ENCODE measurements around the gene KDM4C. TPM values are rescaled to one million over a fixed set of nuclear protein-coding genes. Genes with fewer than 3 reads are reported as not detected.

The KDM4C gene
- total RNA-seq, 1 experiment from 2014 or later, result 16.8 TPM

GRCh38 chr9:6942406-6942805, 184.6 kb downstream of the KDM4C start:
- Histone ChIP-seq H3K9me2 (ENCODE audit: insufficient read depth) (no peaks in the 10 kb centered on the region), H3K27me3 (ENCODE audit: insufficient read depth, low read length) (no peaks in the 10 kb centered on the region), H3K9me3 (ENCODE audit: control insufficient read depth in 1 of 2, insufficient read depth in 1 of 2, low read depth in 1 of 2, low read length in 2 of 2) (no peaks in the 10 kb centered on the region), H3K9ac (ENCODE audit: low read length) (no peak overlapping the region), H3K4me3 (replicated peaks in 1 of 2; ENCODE audit: low read depth in 1 of 2, low read length in 2 of 2) (no peak overlapping the region), H3K27ac (ENCODE audit: low read depth, low read length) (no peak overlapping the region), H3K79me2 (ENCODE audit: insufficient read depth, low read length) (no peaks in the 10 kb centered on the region), H3K36me3 (ENCODE audit: control insufficient read depth in 1 of 2, insufficient read depth in 2 of 2, low read length in 2 of 2) (no peaks in the 10 kb centered on the region), H3K4me2 (ENCODE audit: low read length) (no peak overlapping the region), H4K20me1 (ENCODE audit: insufficient read depth) (no peaks in the 10 kb centered on the region), H3K4me1 (ENCODE audit: control insufficient read depth in 1 of 2, insufficient read depth in 2 of 2, low read length in 2 of 2) (peaks cover 33 to 34% of the 10 kb centered on the region in 2 experiments), H2AFZ (ENCODE audit: low read depth, low read length, poor library complexity, severe bottlenecking) (no peak overlapping the region)
- intact Hi-C loops (cut with micrococcal nuclease), result no loop called here
- ATAC-seq (no peak), DNase-seq (ENCODE audit: low read depth, low spot score) (no peak)
- no peak for TF ChIP-seq FOSL1 (IDR thresholded peaks at IDR 0.05; ENCODE audit: low read depth)
- TF ChIP-seq REST (IDR thresholded peaks at IDR 0.05; ENCODE audit: low read depth), result no peak
- POLR2A ChIA-PET, result no interaction called here
- BruUV-seq (replicated peaks), result no TSS peak
- RAD21 ChIA-PET (ENCODE audit: low non-redundant PET in 1 of 2, low total read pairs in 2 of 2, uncharacterized antibody in 2 of 2, unreplicated experiment in 2 of 2), result interaction anchor here in 1 of 2 experiments (0.6 kb wide), 1 partner anchor 188 kb away, joined by 3 read pairs; no protein-coding TSS in a partner anchor
- CTCF ChIA-PET, result no interaction called here

GRCh38 chr9:6943293-6943692, 185.5 kb downstream of the KDM4C start:
- Histone ChIP-seq H3K36me3 (ENCODE audit: control insufficient read depth in 1 of 2, insufficient read depth in 2 of 2, low read length in 2 of 2) (no peaks in the 10 kb centered on the region), H3K9ac (ENCODE audit: low read length) (no peak overlapping the region), H3K4me1 (ENCODE audit: control insufficient read depth in 1 of 2, insufficient read depth in 2 of 2, low read length in 2 of 2) (peaks cover 29 to 31% of the 10 kb centered on the region in 2 experiments), H3K4me3 (replicated peaks in 1 of 2; ENCODE audit: low read depth in 1 of 2, low read length in 2 of 2) (no peak overlapping the region), H3K27me3 (ENCODE audit: insufficient read depth, low read length) (no peaks in the 10 kb centered on the region), H2AFZ (ENCODE audit: low read depth, low read length, poor library complexity, severe bottlenecking) (no peak overlapping the region), H3K27ac (ENCODE audit: low read depth, low read length) (peak overlapping the region; percentile 56), H3K9me2 (ENCODE audit: insufficient read depth) (no peaks in the 10 kb centered on the region), H3K4me2 (ENCODE audit: low read length) (peak overlapping the region; percentile 54), H3K79me2 (ENCODE audit: insufficient read depth, low read length) (no peaks in the 10 kb centered on the region), H3K9me3 (ENCODE audit: control insufficient read depth in 1 of 2, insufficient read depth in 1 of 2, low read depth in 1 of 2, low read length in 2 of 2) (no peaks in the 10 kb centered on the region), H4K20me1 (ENCODE audit: insufficient read depth) (no peaks in the 10 kb centered on the region)
- ChIA-PET RAD21 (ENCODE audit: low non-redundant PET in 1 of 2, low total read pairs in 2 of 2, uncharacterized antibody in 2 of 2, unreplicated experiment in 2 of 2) (no interaction called here), POLR2A (no interaction called here), CTCF (interaction anchor here (0.6 kb wide), 1 partner anchor 116 kb away, joined by 3 read pairs; no protein-coding TSS in a partner anchor)
- ATAC-seq, result no peak
- BruUV-seq (replicated peaks), result no TSS peak
- no peak for DNase-seq (ENCODE audit: low read depth, low spot score)
- TF ChIP-seq ZBTB33 (IDR thresholded peaks at IDR 0.05; ENCODE audit: extremely low read depth, insufficient replicate concordance, low read length), result no peak
- TF ChIP-seq EZH2phosphoT487 (IDR thresholded peaks at IDR 0.05; ENCODE audit: borderline replicate concordance), result no peak
- no peak for TF ChIP-seq EGR1 (IDR thresholded peaks at IDR 0.05; ENCODE audit: low read depth)
- no peak for TF ChIP-seq SP1 (IDR thresholded peaks at IDR 0.05; ENCODE audit: low read depth)
- no peak for TF ChIP-seq SRF (IDR thresholded peaks at IDR 0.05; ENCODE audit: low read depth)
- no peak for TF ChIP-seq EZH2 (IDR thresholded peaks at IDR 0.05)
- TF ChIP-seq ZNF274 (IDR thresholded peaks at IDR 0.05; ENCODE audit: low read depth, low read length), result no peak
- TF ChIP-seq SIN3A (IDR thresholded peaks at IDR 0.05; ENCODE audit: low read depth), result no peak
- intact Hi-C loops (cut with micrococcal nuclease), result no loop called here
